A172 (cell line): ENCODE results near the gene CLDN4. TPM values are rescaled to one million over a fixed set of nuclear protein-coding genes. Genes with fewer than 3 reads are reported as not detected.

Source experiments
- DNase-seq: peaks from one replicate; pipeline ENCODE4 v3.0.0-alpha.2; 2015; ENCODE audit warnings: low spot score
- total RNA-seq: library from RNA; depleted of rRNA; stranded (reverse); fragments of >200 nt; shearing (Covaris generic); gene quantifications from 2 replicates; pipeline ENCODE4 v1.2.3, GENCODE V29; 2014; rRNA removed

The CLDN4 gene
- total RNA-seq, 1 experiment from 2014 or later, result 31.4 TPM

- no peak for DNase-seq
Measured at GRCh38 chr7:73872056-73872908, 41.5 kb downstream of the CLDN4 start.

DNA sequence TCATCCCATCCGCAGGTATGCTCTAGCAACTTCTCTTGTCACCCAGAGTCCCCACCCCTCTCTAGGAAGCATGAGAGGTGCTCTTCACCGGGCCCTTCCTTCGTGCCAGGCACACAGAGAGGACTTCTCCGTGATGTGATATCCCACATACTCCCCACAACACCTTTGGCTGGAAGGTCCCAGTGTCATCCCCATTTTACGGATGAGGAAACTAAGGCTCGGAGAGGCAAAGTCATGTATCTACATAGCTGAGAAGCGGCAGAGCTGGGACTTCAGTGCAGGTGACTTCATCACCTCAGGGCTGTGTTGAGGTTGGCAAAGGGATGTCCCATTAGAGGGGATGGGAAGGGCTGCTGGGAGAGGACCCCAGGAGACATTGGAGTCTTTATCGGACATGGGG lies 45.6 kb downstream of the CLDN4 start:
- DNase-seq, result no peak

DNA sequence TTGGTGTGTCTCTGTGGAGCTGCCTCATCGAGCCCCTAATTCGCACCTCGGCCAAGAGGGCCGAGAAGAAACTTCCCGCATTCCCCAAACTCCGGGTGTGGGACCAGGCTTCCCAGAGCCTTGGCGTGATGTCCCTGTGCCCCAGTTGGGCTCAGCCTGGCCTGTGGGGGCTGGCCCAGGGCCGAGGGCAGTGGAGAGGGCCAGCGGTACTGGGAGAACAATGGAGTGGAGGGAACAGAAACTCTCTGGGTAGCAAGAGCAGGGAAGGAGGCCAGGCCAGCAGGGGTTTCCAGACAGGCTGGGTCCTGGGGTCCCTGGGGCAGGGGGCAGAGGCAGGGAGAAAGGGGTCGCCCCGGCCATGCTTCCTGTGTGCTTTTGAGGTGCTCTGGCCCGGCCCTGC lies 46.2 kb downstream of the CLDN4 start:
- no peak for DNase-seq

DNA sequence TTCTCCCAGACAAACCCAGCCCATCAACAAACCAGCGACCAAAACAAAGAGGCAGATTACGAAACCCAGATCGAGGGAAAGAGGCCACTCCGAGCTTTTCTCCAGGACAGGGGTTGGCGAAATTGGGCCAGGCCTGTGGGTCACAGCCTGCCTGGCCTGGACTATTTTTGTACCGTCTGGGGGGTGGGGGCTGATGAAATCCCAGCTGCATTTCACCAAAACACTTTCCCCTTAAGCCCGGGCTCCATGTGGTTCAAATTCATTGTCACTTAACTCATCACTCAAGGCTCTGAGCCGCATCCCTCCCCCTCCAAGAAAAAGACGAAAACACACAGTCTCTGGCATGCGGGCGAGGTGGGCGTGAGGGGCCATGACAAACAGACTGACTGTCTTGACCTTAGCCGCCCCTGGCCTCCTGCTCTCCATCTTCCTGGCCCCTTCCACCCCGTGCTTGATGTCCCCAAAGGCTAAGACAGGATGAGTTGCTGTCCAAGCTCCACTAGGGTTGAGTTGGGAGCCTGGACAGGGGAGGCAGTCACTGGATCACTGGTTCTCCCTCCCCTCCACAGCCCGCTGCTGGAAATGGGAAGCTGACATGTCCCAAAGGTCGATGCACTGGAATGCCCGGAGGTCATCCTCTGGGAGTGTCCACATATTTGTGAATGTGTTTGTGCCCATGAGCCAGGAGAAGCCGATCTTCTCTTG lies 49.3 kb downstream of the CLDN4 start:
- no peak for DNase-seq

GRCh38 chr7:73880755-73881328 lies 50.0 kb downstream of the CLDN4 start:
- DNase-seq, result no peak

DNA sequence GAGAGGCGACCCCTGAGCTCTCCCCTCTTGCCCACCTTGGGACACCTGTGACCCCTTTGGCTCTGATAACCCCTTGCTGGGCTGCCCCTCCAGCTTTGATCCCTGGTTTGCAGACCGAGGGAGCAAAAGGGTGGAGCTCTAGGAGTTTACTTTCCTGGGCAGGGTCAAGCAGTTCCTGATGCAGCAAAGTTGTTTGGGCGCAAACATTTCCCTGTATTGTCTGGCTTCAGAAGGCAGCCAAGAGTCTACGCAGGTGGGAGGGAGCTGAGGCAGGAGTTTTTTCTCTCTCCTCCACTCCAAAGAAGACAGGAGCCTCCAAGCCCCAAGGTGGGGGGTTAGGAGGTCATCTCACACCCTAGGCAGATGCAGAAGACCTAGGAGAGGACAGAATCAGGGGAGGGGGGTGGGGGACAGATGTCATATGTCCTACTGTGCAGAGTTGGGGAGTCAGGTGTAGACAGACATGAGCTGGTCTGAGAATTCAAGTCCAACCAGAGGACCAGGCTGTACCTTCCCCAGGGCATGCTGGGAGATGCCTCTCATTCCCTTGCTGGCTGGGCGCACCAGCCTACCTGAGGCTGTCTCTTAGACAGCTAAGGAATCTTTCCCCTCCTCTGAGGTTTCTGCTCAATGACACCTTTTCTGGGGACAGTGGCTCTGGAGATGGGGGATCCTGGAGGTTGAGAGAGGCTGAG lies 50.7 kb downstream of the CLDN4 start:
- no peak for DNase-seq

- no peak for DNase-seq
Measured at GRCh38 chr7:73882047-73882402, 51.2 kb downstream of the CLDN4 start.

Other genes starting within 250 kb of the CLDN4 start
- not detected in 2 replicates for gene MLXIPL, start 206.5 kb upstream of the CLDN4 start, total RNA-seq
- 6.6 and 8.3 TPM in 2 replicates for gene VPS37D, start 163.2 kb upstream of the CLDN4 start, total RNA-seq
- 1.4 and 2.5 TPM in 2 replicates for gene DNAJC30, start 147.5 kb upstream of the CLDN4 start, total RNA-seq
- gene BUD23, start 147.4 kb upstream of the CLDN4 start, total RNA-seq, result 129 and 138 TPM in 2 replicates
- 18.6 and 30.2 TPM in 2 replicates for gene STX1A, start 111.3 kb upstream of the CLDN4 start, total RNA-seq
- gene ABHD11, start 92.2 kb upstream of the CLDN4 start, total RNA-seq, result 35.9 and 46.9 TPM in 2 replicates
- not detected in 2 replicates for gene CLDN3, start 60.7 kb upstream of the CLDN4 start, total RNA-seq
- 2.3 and 3.1 TPM in 2 replicates for gene METTL27, start 11.5 kb downstream of the CLDN4 start, total RNA-seq
- 0.52 and 1.7 TPM in 2 replicates for gene TMEM270, start 30.2 kb downstream of the CLDN4 start, total RNA-seq
- gene ELN, start 197.2 kb downstream of the CLDN4 start, total RNA-seq, result 0.41 and 0.50 TPM in 2 replicates